IMR-90 (cell line): ENCODE measurements around the gene PCGF2. TPM values are rescaled to one million over a fixed set of nuclear protein-coding genes. Genes with fewer than 3 reads are reported as not detected.

ENCODE experiments used
- ATAC-seq: fragments of 200-7000 bp; cut with Tn5 transposase; 2 replicates; pipeline ENCODE4 v1.9.1; 2020; ENCODE audit warnings: low read depth, mild to moderate bottlenecking, moderate library complexity
- BruUV-seq: library from RNA; stranded (reverse); fragments of 400-500 nt; replicated peaks from 2 replicates; lab custom pipeline; 2021; lab: Mats Ljungman, UMichigan
- CTCF ChIA-PET: fragments of 300-600 bp; formaldehyde crosslinking; extraction: SDS; loops from one replicate; lab custom pipeline; 2021; ENCODE audit warnings: antibody characterized with exemption; lab: Yijun Ruan, JAX
- POLR2A ChIA-PET: fragments of 300-600 bp; sonication (Branson Sonifier 250); formaldehyde crosslinking; loops from one replicate; lab custom pipeline; 2022; ENCODE audit warnings: antibody characterized with exemption; ENCODE audit not compliant: unreplicated experiment; lab: Charles Lee
- DNase-seq: peaks from one replicate; pipeline ENCODE4 v3.0.0; 2013
- H2AFZ ChIP-seq: replicated peaks from 2 replicates; pipeline ENCODE3; 2013; ENCODE audit warnings: low read length, mild to moderate bottlenecking; ENCODE audit not compliant: poor library complexity
- H2AK5ac ChIP-seq: 2 replicates; pipeline ENCODE4 v1.6.1; 2013; ENCODE audit warnings: low read depth, low read length, inconsistent platforms
- H2AK9ac ChIP-seq: replicated peaks from 2 replicates; pipeline ENCODE3; 2013; ENCODE audit warnings: mild to moderate bottlenecking, low read depth, low read length, moderate library complexity; ENCODE audit not compliant: poor library complexity
- H2BK120ac ChIP-seq: 2 replicates; pipeline ENCODE4 v1.6.1; 2013; ENCODE audit warnings: low read depth, low read length, inconsistent platforms
- H2BK15ac ChIP-seq: 3 replicates; pipeline ENCODE4 v1.6.1; 2013; ENCODE audit warnings: low read depth, low read length, inconsistent platforms
- H2BK20ac ChIP-seq: 2 replicates; pipeline ENCODE4 v1.6.1; 2013; ENCODE audit warnings: low read depth, mild to moderate bottlenecking, inconsistent platforms, low read length, moderate library complexity
- H2BK5ac ChIP-seq: 2 replicates; pipeline ENCODE4 v1.6.1; 2013; ENCODE audit warnings: mild to moderate bottlenecking, low read depth, low read length, inconsistent platforms; ENCODE audit not compliant: poor library complexity, severe bottlenecking
- H3K14ac ChIP-seq: replicated peaks from 2 replicates; pipeline ENCODE4 v1.6.1; 2013; ENCODE audit warnings: low read depth, low read length, inconsistent platforms
- H3K18ac ChIP-seq: 2 replicates; pipeline ENCODE4 v1.6.1; 2013; ENCODE audit warnings: low read depth, low read length, control low read depth
- H3K23ac ChIP-seq: 2 replicates; pipeline ENCODE4 v1.6.1; 2013; ENCODE audit warnings: low read depth, low read length, inconsistent platforms
- H3K27ac ChIP-seq: 2 replicates; pipeline ENCODE4 v1.5.1; 2013; ENCODE audit warnings: mild to moderate bottlenecking, control low read depth, low read length; ENCODE audit not compliant: insufficient read depth
- H3K27me3 ChIP-seq: 2 replicates; pipeline ENCODE4 v1.6.1; 2013; ENCODE audit warnings: low read length; ENCODE audit not compliant: control insufficient read depth, insufficient read depth
- H3K36me3 ChIP-seq: 2 replicates; pipeline ENCODE4 v1.6.1; 2013; ENCODE audit warnings: low read length, mixed read lengths; ENCODE audit not compliant: control insufficient read depth, insufficient read depth
- H3K4ac ChIP-seq: 2 replicates; pipeline ENCODE4 v1.6.1; 2013; ENCODE audit warnings: low read depth, low read length, inconsistent platforms
- H3K4me1 ChIP-seq: 2 replicates; pipeline ENCODE4 v1.6.1; 2013; ENCODE audit warnings: low read length, mixed read lengths; ENCODE audit not compliant: control insufficient read depth, insufficient read depth
- H3K4me2 ChIP-seq: 2 replicates; pipeline ENCODE4 v1.6.1; 2013; ENCODE audit warnings: low read depth, mild to moderate bottlenecking, control low read depth, low read length, moderate library complexity
- H3K4me3 ChIP-seq: 2 replicates; pipeline ENCODE4 v1.5.1; 2013; ENCODE audit warnings: low read depth, mild to moderate bottlenecking, control low read depth, low read length, moderate library complexity; ENCODE audit not compliant: insufficient read depth
- H3K56ac ChIP-seq: 2 replicates; pipeline ENCODE4 v1.6.1; 2013; ENCODE audit warnings: low read length, inconsistent platforms; ENCODE audit not compliant: insufficient read depth; ENCODE audit errors: extremely low read depth
- H3K79me1 ChIP-seq, 2 experiments: 2 replicates each; pipeline ENCODE4 v1.6.1; 2013; ENCODE audit warnings: low read length in 2 of 2, inconsistent platforms in 1 of 2, low read depth in 1 of 2
- H3K9ac ChIP-seq: 2 replicates; pipeline ENCODE4 v1.6.1; 2013; ENCODE audit warnings: low read depth, low read length, control low read depth
- H3K9me1 ChIP-seq: 2 replicates; pipeline ENCODE4 v1.6.1; 2013; ENCODE audit warnings: low read length, inconsistent platforms; ENCODE audit not compliant: insufficient read depth
- H3K9me3 ChIP-seq: 2 replicates; pipeline ENCODE4 v1.6.1; 2013; ENCODE audit warnings: low read length; ENCODE audit not compliant: control insufficient read depth, insufficient read depth
- H4K20me1 ChIP-seq: 2 replicates; pipeline ENCODE4 v1.6.1; 2013; ENCODE audit warnings: low read length, inconsistent platforms; ENCODE audit not compliant: insufficient read depth
- H4K5ac ChIP-seq: 2 replicates; pipeline ENCODE4 v1.6.1; 2013; ENCODE audit warnings: mild to moderate bottlenecking, low read depth, low read length, control low read depth
- H4K8ac ChIP-seq, 2 experiments: 2 replicates each; pipeline ENCODE4 v1.6.1; 2013; ENCODE audit warnings: low read depth in 2 of 2, low read length in 2 of 2, control low read depth in 1 of 2, inconsistent platforms in 1 of 2
- H4K91ac ChIP-seq: 2 replicates; pipeline ENCODE4 v1.6.1; 2013; ENCODE audit warnings: low read depth, low read length, inconsistent platforms; ENCODE audit not compliant: insufficient read depth
- NFE2L2 ChIP-seq: fragments of 150-350 bp; IDR thresholded peaks from 2 replicates; pipeline ENCODE4 v1.6.1; 2016; ENCODE audit warnings: low read depth, mild to moderate bottlenecking, low read length
- RFX5 ChIP-seq: IDR thresholded peaks from 2 replicates; pipeline ENCODE4 v1.8.0; 2012; ENCODE audit warnings: low read depth, mild to moderate bottlenecking, low read length, moderate library complexity
- SMC3 ChIP-seq: fragments of 150-350 bp; IDR thresholded peaks from 2 replicates; pipeline ENCODE4 v1.6.1; 2016; ENCODE audit warnings: low read depth, mild to moderate bottlenecking, antibody characterized with exemption, low read length, moderate library complexity
- WGBS, 2 experiments: methylation state at CpG; one replicate each; pipeline versions ENCODE4 v1.1.5 to v1.1.7; 2013; ENCODE audit warnings: missing lambda C conversion rate in 2 of 2; ENCODE audit not compliant: insufficient read length in 1 of 2; ENCODE audit errors: extremely low coverage in 2 of 2; 5-methylcytosine and 5-hydroxymethylcytosine counted together
- dilution Hi-C: fragments of 300-500 bp; cut with HindIII; formaldehyde crosslinking; loops from one replicate; pipeline ENCODE4 v1.14.3; 2018; ENCODE audit warnings: low sequenced_read_pairs; ENCODE audit not compliant: unreplicated experiment
- in situ Hi-C: fragments of 300-500 bp; cut with MboI; formaldehyde crosslinking; loops from 3 replicates; pipeline ENCODE4 v1.14.3; 2019; ENCODE audit warnings: low sequenced_read_pairs, inconsistent platforms, mixed read lengths
- intact Hi-C: fragments of 100-400 bp; cut with micrococcal nuclease; formaldehyde crosslinking; loops from 2 replicates; pipeline ENCODE4 v1.10.0; 2022
- polyA plus RNA-seq, 3 experiments: library from polyadenylated mRNA; depleted of rRNA; stranded (reverse); fragments of >200 nt; gene quantifications; 2 replicates each; pipeline ENCODE4 v1.2.3, GENCODE V29; 2012; ENCODE audit warnings: low replicate concordance in 1 of 3
- total RNA-seq: library from RNA; depleted of rRNA; stranded (reverse); fragments of >200 nt; gene quantifications from 2 replicates; pipeline ENCODE4 v1.2.3, GENCODE V29; 2012
- TF ChIP-seq, protein P1 (sequence below): conservative IDR thresholded peaks from 2 replicates; pipeline ENCODE4 v1.5.1; 2012; ENCODE audit warnings: mild to moderate bottlenecking, low read depth, low read length, improper control_type of control experiment

Gene PCGF2
- total and polyA plus RNA-seq, 2 of the 4 experiments (the other 2 are of a cell fraction): 1.1 to 18.2 TPM

DNA sequence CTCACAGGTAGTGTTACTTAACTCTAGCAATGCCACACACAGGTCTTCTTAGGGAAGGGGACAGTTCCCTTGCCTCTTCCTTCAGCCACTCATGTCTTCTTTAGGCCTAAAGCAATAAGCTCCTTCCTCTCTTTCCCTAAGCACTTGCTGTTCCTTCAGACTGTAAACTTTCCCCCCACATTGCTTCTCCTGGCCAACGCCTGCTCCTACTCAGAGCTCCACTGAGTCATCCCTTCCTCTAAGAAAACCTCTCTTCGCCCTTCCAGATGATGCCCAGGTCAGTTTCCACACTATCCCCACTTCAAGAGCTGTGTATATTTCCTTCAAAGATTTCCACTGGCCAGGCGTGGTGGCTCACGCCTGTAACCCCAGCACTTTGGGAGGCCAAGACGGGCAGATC, 60.9 kb downstream of the PCGF2 start:
- no peak overlapping the region for H2BK5ac ChIP-seq
- H3K56ac ChIP-seq: no peak overlapping the region
- in situ Hi-C loops: no loop called here
- BruUV-seq: no TSS peak
- H3K18ac ChIP-seq: no peak overlapping the region
- H3K4me2 ChIP-seq: no peak overlapping the region
- H3K4me1 ChIP-seq: no peaks in the 10 kb centered on the region
- no peak overlapping the region for H3K14ac ChIP-seq
- H2BK20ac ChIP-seq: no peak overlapping the region
- intact Hi-C loops: no loop called here
- no peak overlapping the region; the same call in 1 of the 2 replicates for H3K23ac ChIP-seq
- H3K4me3 ChIP-seq: no peak overlapping the region
- no peak overlapping the region for H4K8ac ChIP-seq
- H4K20me1 ChIP-seq: no peaks in the 10 kb centered on the region
- ATAC-seq (peak; percentile 66), DNase-seq (peak; percentile 72)
- H2BK15ac ChIP-seq: no peak overlapping the region
- no peak overlapping the region for H3K27ac ChIP-seq
- TF ChIP-seq, protein P1, sequence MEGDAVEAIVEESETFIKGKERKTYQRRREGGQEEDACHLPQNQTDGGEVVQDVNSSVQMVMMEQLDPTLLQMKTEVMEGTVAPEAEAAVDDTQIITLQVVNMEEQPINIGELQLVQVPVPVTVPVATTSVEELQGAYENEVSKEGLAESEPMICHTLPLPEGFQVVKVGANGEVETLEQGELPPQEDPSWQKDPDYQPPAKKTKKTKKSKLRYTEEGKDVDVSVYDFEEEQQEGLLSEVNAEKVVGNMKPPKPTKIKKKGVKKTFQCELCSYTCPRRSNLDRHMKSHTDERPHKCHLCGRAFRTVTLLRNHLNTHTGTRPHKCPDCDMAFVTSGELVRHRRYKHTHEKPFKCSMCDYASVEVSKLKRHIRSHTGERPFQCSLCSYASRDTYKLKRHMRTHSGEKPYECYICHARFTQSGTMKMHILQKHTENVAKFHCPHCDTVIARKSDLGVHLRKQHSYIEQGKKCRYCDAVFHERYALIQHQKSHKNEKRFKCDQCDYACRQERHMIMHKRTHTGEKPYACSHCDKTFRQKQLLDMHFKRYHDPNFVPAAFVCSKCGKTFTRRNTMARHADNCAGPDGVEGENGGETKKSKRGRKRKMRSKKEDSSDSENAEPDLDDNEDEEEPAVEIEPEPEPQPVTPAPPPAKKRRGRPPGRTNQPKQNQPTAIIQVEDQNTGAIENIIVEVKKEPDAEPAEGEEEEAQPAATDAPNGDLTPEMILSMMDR: no peak
- no peak for TF ChIP-seq NFE2L2
- no peak for TF ChIP-seq SMC3
- no peak for TF ChIP-seq RFX5
- no peak overlapping the region for H2AK5ac ChIP-seq
- no peak overlapping the region for H4K5ac ChIP-seq
- ChIA-PET CTCF (no interaction called here), POLR2A (no interaction called here)
- no peak overlapping the region for H2BK120ac ChIP-seq
- peak overlapping the region; percentile 1 for H2AFZ ChIP-seq
- 66% methylated on average over 5 of the region's 5 CpGs; no CpG with 5 or more reads in 1 of the 2 experiments for WGBS, 2 experiments
- no peaks in the 10 kb centered on the region for H3K36me3 ChIP-seq
- H4K91ac ChIP-seq: no peak overlapping the region
- H3K79me1 ChIP-seq: no peaks in the 10 kb centered on the region
- H3K9me1 ChIP-seq: no peaks in the 10 kb centered on the region
- H3K4ac ChIP-seq: no peak overlapping the region
- dilution Hi-C loops: no loop called here
- peaks cover 7% of the 10 kb centered on the region for H3K27me3 ChIP-seq
- H2AK9ac ChIP-seq: peak overlapping the region; percentile 70
- H3K9ac ChIP-seq: no peak overlapping the region
- no peaks in the 10 kb centered on the region for H3K9me3 ChIP-seq
